A673 (cell line): Measurements from ENCODE around the gene TMEM185B.

Experiments used
- CTCF ChIP-seq: fragments of 300-800, 200-600 bp; sonication (generic); conservative IDR thresholded peaks from 2 replicates; pipeline ENCODE4 v1.5.1; 2017; ENCODE audit warnings: low read depth, mild to moderate bottlenecking, antibody characterized with exemption, low read length, moderate library complexity, mixed read lengths
- EZH2 ChIP-seq: fragments of 200-600 bp; sonication (generic); IDR thresholded peaks from 2 replicates; pipeline ENCODE4 v1.6.1; 2017; ENCODE audit warnings: borderline replicate concordance, low read depth, mild to moderate bottlenecking, mixed read lengths, antibody characterized with exemption, low read length; ENCODE audit not compliant: poor library complexity, severe bottlenecking

- TF ChIP-seq CTCF: no peak
- no peak for TF ChIP-seq EZH2
These were observed 18.8 kb downstream of the TMEM185B start for GRCh38 chr2:120204417-120204816.
